Suprapubic skin (tissue), 4 donors: ENCODE data around the gene CLDN2.

Experiments used
- CTCF ChIP-seq, 2 donors: fragments of 200-600 bp in 1 of 2; fragments of 450-650 bp in 1 of 2; sonication (generic) in 1 of 2; IDR thresholded peaks; one replicate each; pipeline ENCODE4 v1.5.1; 2016 to 2019; ENCODE audit warnings: antibody characterized with exemption in 2 of 2, mild to moderate bottlenecking in 1 of 2, moderate library complexity in 1 of 2
- EP300 ChIP-seq: sonication (generic); formaldehyde crosslinking; IDR thresholded peaks from one replicate; pipeline ENCODE4 v1.6.1; 2017; ENCODE audit warnings: antibody characterized with exemption
- POLR2A ChIP-seq, 2 donors: fragments of 450-650 bp; IDR thresholded peaks; one replicate each; pipeline ENCODE4 v1.6.1; 2017; ENCODE audit warnings: antibody characterized with exemption in 2 of 2, mild to moderate bottlenecking in 2 of 2, moderate library complexity in 2 of 2
- POLR2AphosphoS5 ChIP-seq, 3 donors: sonication (generic); formaldehyde crosslinking; IDR thresholded peaks; one replicate each; pipeline ENCODE4 v1.6.1; 2017; ENCODE audit warnings: antibody characterized with exemption in 3 of 3

GRCh38 chrX:106912864-106913263 is 7.3 kb upstream of the CLDN2 start:
- TF ChIP-seq CTCF (IDR thresholded peaks at IDR 0.05) (no peak), EP300 (no peak), POLR2A (IDR thresholded peaks at IDR 0.05) (no peak), POLR2AphosphoS5 (IDR thresholded peaks at IDR 0.05) (no peak)
